IPS-18c (cell line): ENCODE results near the gene IDH3B.

ENCODE experiments used
- H3K4me3 ChIP-seq: 2 replicates; pipeline ENCODE4 v1.7.0; 2013; ENCODE audit warnings: low read depth, mild to moderate bottlenecking, low read length, moderate library complexity; ENCODE audit not compliant: insufficient read depth
- H3K9me3 ChIP-seq: one replicate; pipeline ENCODE4 v1.6.1; 2013; ENCODE audit warnings: mild to moderate bottlenecking, low read length, moderate library complexity; ENCODE audit not compliant: control insufficient read depth, insufficient read depth

The IDH3B gene

GRCh38 chr20:2643708-2644107, 20.3 kb downstream of the IDH3B start:
- Histone ChIP-seq H3K4me3 (no peak overlapping the region), H3K9me3 (no peaks in the 10 kb centered on the region)

- Histone ChIP-seq H3K9me3 (no peaks in the 10 kb centered on the region), H3K4me3 (no peak overlapping the region)
Measured at GRCh38 chr20:2640899-2641298, 23.1 kb downstream of the IDH3B start.

- Histone ChIP-seq H3K9me3 (no peaks in the 10 kb centered on the region), H3K4me3 (no peak overlapping the region)
Measured at GRCh38 chr20:2640260-2640659, 23.8 kb downstream of the IDH3B start.

GRCh38 chr20:2637246-2637645, 26.8 kb downstream of the IDH3B start:
- Histone ChIP-seq H3K4me3 (no peak overlapping the region), H3K9me3 (no peaks in the 10 kb centered on the region)

- Histone ChIP-seq H3K9me3 (no peaks in the 10 kb centered on the region), H3K4me3 (no peak overlapping the region)
Measured at GRCh38 chr20:2633381-2633780, 30.6 kb downstream of the IDH3B start.

- no peaks in the 10 kb centered on the region for H3K9me3 ChIP-seq
Measured at GRCh38 chr20:2631228-2631627, 32.8 kb downstream of the IDH3B start.

GRCh38 chr20:2626853-2627541, 37.0 kb downstream of the IDH3B start:
- Histone ChIP-seq H3K9me3 (no peaks in the 10 kb centered on the region), H3K4me3 (no peak overlapping the region)

More at GRCh38 chr20:2631228-2631627, 32.8 kb downstream of the IDH3B start:
- H3K4me3 ChIP-seq, result no peak overlapping the region

GRCh38 chr20:2625062-2625461, 39.0 kb downstream of the IDH3B start:
- Histone ChIP-seq H3K4me3 (no peak overlapping the region), H3K9me3 (no peaks in the 10 kb centered on the region)

- Histone ChIP-seq H3K9me3 (no peaks in the 10 kb centered on the region), H3K4me3 (no peak overlapping the region)
Measured at GRCh38 chr20:2624190-2624589, 39.8 kb downstream of the IDH3B start.

GRCh38 chr20:2619961-2620595, 43.9 kb downstream of the IDH3B start:
- no peak overlapping the region for H3K4me3 ChIP-seq

GRCh38 chr20:2619337-2619736, 44.7 kb downstream of the IDH3B start:
- no peak overlapping the region for H3K4me3 ChIP-seq
- H3K9me3 ChIP-seq, result no peaks in the 10 kb centered on the region

More at GRCh38 chr20:2619961-2620595, 43.9 kb downstream of the IDH3B start:
- no peaks in the 10 kb centered on the region for H3K9me3 ChIP-seq

GRCh38 chr20:2618815-2619214, 45.2 kb downstream of the IDH3B start:
- Histone ChIP-seq H3K9me3 (no peaks in the 10 kb centered on the region), H3K4me3 (no peak overlapping the region)

- no peaks in the 10 kb centered on the region for H3K9me3 ChIP-seq
- H3K4me3 ChIP-seq, result no peak overlapping the region
Measured at GRCh38 chr20:2617099-2617714, 46.8 kb downstream of the IDH3B start.

- no peak overlapping the region for H3K4me3 ChIP-seq
- no peaks in the 10 kb centered on the region for H3K9me3 ChIP-seq
Measured at GRCh38 chr20:2616634-2617033, 47.4 kb downstream of the IDH3B start.

GRCh38 chr20:2612073-2612472, 51.9 kb downstream of the IDH3B start:
- H3K9me3 ChIP-seq, result no peaks in the 10 kb centered on the region

GRCh38 chr20:2610941-2611720, 52.9 kb downstream of the IDH3B start:
- H3K4me3 ChIP-seq, result no peak overlapping the region

More at GRCh38 chr20:2612073-2612472, 51.9 kb downstream of the IDH3B start:
- no peak overlapping the region for H3K4me3 ChIP-seq

GRCh38 chr20:2610326-2610725, 53.7 kb downstream of the IDH3B start:
- Histone ChIP-seq H3K9me3 (no peaks in the 10 kb centered on the region), H3K4me3 (no peak overlapping the region)

More at GRCh38 chr20:2610941-2611720, 52.9 kb downstream of the IDH3B start:
- H3K9me3 ChIP-seq, result no peaks in the 10 kb centered on the region
